Stimulated activated CD8-positive, alpha-beta memory T cell treated with anti-CD3 and anti-CD28 coated beads, Interleukin-2, amount 100 ng/mL, for 48 hours (primary cell): ENCODE results near the gene MORN3.
A peak's percentile ranks its signal among the peaks of the same experiment; 100 is the strongest.
"Not testable (repeated sequence)": the region's sequence is repeated elsewhere in the genome, so short reads cannot be mapped to it uniquely, and the experiment has no call there.

Experiments
- DNase-seq, 2 donors: peaks; one replicate each; pipeline ENCODE4 v3.0.0-alpha.2; 2020; ENCODE audit warnings: low read depth in 2 of 2

Gene MORN3

DNA sequence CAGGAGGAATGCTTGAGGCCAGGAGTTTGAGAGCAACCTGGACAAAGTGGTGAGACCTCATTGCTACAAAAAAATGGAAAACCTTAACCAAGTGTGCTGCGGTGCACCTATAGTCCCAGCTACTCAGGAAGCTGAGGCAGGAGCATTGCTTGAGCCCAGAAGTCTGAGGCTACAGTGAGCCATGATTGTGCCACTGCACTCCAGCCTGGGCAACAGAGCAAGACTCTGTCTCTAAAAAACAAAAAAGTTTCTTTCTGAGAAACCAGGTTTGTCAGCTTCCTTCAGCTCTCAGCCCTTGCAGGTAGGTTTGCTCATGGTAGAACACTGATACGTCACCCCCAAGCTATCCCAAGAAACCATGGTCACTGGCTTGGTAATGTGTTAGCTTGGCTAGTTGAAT lies 20.0 kb upstream of the MORN3 start:
- DNase-seq = no peak

DNA sequence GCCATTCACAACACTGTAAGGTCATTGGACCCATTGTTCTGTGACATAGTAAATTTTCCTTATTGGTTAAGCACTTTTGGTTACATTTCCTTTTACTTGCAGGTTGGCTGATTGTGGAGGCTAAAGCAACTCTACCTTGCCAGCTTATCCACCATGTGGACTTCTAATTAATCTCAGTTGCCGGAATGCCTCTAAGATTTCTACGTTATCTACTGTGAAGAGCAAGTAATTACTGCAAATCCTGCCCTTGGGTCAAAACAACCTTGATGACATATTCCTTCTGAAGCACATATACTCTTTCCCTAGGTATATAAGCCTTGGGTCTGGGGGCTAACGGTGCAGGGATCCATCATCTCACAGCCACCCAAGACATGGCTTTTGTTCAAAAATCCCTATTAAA lies 19.5 kb upstream of the MORN3 start:
- no peak for DNase-seq

DNA sequence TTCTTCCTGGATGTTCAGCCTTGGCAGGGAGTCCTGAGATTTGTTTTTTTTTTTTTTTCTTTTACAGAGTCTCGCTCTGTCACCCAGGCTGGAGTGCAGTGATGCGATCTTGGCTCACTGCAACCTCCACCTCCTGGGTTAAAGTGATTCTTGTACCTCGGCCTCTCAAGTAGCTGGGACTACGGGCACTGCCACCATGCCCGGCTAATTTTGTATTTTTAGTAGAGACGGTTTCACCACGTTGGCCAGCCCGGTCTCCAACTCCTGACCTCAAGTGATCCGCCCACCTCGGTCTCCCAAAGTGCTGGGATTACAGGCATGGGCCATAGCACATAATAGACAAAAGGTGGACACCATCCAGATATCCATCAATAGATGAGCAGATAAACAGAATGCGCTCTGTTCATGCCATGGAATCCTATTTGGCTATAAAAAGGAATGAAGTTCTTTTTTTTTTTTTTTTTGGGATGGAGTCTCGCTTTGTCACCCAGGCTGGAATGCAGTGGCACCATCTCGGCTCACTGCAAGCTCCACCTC lies 10.3 kb upstream of the MORN3 start:
- DNase-seq = not testable (repeated sequence)

DNA sequence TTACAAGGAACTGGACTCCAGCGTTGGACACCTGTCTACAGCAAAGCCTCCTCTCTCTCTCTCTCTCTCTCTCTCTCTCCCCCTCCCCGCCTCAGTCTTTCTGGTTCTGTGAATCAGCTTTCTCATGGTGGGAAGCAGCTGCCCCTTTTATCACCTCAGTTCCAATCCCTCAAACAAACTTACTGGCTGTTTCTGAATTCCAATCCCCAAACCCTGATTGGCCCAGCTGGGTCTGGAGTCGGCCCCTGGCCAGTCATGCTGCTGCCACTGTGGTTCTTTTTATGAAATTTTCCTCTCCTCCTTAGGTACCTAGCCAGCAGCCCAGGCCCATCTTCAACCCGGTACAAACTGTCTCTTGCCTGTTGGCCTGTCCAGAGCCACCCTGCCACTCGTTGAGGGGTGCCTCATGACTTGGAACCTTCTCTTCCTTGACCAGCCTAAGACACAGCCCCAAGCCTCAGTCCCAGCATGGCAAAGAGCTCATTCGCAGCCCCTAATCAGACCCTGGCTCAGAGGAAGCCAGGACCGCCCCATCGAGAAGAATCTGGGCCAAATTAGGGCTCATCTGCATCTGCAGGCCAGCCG lies 9.4 kb upstream of the MORN3 start:
- no peak for DNase-seq

DNA sequence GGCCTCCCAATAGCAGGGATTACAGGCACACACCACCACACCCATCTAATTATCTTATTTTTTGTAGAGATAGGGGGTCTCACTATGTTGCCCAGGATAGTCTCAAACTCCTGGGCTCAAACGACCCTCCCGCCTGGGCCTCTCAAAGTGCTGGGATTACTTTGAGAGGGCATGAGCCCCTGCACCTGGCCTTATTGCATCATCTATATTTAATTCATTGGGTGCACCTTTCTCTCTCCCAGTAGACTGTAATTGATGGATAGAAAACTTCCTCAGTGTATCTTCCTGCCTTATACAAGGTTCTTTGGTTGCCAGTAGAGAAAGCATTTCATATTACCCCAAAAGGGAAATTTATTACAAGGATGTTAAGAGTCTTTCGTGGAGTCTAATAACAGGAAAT lies 8.9 kb upstream of the MORN3 start:
- DNase-seq = no peak

DNA sequence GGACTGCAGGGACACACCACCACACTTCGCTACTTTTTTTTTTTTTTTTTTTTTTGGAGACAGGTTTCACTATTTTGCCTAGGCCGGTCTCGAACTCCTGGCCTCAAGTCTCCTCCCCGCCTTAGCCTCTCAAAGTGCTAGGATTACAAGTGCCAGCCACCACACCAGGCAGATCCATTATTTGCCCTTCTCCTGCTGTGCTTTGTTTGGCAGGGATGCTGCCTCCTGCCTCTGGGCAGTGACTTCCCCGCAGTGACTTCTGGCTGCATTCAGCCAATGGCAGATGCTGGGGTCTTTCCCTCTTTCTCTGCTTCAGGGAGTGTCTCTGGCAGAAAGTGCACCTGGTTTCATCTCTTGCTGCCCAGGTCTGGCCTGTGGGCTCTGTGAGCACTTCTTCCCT lies 6.7 kb upstream of the MORN3 start:
- DNase-seq = no peak

DNA sequence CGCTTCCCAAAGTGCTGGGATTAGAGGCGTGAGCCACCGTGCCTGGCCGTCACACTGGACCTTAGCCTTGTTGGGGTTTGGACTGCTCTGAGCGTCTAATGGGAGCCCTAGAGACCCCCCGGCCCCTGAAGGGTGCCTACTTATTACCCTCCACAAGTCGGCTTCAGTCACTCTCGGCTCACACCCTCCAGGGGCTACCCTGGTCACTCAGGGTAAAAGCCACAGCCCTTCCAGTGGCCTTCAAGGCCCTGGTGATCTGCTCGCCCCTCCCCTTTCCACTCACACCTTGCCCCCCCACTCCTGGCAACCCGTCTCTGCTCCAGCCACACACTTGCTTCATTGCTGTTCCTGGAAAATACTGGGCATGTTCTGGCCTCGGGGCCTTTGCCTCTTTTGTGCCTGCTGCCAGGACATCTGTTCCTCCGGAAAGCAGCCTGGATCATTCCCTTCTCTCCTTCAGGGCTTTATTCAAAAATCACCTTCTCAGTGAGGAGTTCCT lies 3.6 kb upstream of the MORN3 start:
- no peak for DNase-seq

DNA sequence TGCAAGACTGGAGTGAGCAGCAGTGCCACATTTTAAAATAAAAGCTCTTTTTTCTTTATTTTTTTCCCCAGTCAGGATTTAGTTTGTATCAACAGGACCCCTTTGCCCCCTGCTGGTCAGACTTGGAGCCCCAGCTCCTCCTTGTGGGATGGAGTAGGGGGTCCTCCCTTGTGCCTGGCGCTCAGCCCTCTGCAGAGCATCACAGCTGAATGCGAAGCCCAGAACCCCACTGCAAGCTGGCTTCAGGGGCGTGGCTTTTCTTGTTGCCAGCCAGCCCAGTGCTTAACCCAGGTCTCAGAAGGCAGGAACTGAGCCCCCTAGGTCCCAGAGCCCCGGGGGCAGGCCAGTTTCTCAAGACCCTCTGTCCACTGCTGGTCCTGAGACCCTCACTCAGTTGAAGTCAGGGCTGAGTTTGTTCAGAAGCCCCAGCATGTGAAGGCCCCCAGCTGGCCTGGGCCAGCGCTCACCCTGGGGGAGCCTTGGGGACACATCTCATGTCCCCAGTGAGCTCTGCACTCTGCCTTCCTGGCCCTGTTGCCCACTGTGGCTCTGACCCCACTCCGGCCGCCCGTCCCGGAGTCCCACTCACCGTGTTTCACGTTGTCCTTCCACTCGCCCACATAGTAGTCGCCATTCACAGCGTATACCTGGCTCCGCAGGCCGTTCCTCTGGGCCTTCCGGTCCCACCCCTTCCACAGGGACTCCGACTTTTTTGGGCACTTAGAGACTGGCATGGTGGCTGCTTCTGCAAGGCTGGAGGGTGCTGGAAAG lies 519 bp downstream of the MORN3 start:
- DNase-seq = peak in 1 of 2 donors; percentile 36

DNA sequence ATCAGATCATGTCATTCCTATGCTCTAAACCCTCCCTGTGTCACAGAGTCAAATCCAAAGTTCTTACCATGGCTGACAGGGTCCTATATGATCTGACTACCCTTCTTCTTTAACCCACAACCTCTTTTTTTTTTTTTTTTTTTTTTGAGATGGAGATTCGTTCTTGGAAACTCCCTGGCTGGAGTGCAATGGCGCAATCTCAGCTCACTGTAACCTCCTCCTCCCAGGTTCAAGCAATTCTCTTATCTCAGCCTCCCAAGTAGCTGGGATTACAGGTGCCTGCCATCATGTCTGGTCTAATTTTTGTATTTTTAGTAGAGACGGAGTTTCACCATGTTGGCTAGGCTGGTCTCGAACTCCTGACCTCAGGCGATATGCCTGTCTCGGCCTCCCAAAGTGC lies 2.6 kb downstream of the MORN3 start:
- DNase-seq = not testable (repeated sequence)

DNA sequence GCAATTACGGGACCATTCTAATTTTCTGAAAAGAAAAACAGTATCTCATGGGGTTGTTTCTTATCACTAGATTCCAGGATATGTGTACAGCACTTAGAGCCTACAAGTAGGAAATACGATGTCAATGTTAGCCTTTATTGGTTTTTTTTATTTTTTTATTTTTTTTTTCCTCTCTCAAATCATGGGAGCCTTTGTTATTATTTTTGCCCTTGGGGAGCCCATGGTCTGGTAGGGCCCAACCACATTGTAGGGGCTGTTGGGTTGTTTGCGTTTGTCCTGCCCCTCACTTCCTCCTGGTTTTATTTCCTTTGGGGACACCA lies 5.9 kb downstream of the MORN3 start:
- DNase-seq = no peak

DNA sequence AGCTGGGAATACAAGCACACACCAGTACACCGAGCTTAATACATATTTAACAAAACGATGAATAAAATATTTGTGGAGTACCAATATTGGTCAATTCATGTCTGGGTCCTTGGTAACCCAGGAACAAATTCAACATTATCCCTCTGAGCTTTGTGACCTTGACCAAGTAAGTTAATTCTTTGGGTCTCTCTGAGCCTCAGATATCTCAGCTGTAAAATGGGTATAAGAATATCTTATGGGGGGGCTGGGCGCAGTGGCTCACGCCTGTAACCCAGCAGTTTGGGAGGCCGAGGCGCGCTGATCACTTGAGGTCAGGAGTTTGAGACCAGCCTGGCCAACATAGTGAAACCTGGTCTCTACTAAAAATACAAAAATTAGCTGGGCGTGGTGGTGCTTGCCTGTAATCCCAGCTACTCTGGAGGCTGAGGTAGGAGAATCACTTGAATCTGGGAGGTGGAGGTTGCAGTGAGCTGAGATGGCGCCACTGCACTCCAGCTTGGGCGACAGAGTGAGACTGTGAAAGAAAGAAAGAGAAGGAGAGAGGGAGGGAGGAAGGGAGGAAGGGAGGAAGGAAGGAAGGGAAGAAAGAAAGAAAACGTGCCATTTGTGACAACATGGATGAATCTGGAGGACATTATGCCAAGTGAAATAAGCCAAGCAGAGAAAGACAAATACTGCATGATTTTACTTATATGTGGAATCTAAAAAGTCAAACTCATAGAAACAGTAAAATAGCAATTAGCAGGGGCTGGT lies 7.9 kb downstream of the MORN3 start:
- DNase-seq = not testable (repeated sequence)

DNA sequence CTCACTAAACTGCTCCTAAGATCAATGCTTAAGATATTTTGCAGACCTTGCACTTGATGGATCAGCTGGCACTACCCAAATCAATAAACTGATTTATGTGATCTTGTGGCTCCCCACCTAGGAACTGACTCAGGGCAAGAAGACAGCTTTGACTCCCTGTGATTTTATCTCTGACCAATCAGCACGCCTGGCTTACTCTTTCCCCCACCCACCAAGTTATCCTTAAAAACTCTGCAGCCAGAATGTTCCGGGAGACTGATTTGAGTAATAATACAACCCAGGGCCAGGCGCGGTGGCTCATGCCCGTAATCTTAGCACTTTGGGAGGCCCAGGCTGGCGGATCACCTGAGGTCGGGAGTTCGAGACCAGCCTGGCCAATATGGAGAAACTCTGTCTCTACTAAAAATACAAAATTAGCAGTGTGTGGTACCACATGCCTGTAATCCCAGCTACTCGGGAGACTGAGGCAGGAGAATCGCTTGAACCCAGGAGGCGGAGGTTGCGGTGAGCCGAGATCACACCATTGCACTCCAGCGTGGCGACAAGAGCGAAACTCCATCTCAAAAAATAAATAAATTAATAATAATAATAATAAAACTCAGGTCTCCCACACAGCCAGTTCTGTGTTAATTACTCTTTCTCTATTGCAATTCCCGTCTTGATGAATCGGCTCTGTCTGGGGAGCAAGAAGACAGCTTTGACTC lies 12.0 kb downstream of the MORN3 start:
- peak in 1 of 2 donors; percentile 26 for DNase-seq

DNA sequence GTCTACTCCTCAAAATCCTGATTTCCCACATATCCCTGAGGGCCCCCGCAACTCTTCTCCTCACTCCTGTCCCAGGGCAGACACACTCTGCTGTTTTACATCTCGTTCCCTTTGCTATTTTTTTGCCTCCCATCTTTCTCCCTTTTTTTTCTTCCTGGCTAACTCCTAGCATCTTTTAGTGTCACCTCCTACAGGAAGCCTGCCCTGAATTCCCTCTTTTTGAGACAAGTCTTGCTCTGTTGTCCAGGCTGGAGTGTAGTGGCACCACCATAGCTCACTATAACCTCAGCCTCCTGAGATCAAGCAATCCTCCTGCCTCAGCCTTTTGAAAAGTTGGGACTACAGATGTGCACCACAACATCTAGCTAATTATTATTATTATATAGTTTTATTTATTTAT lies 13.3 kb downstream of the MORN3 start:
- no peak for DNase-seq

DNA sequence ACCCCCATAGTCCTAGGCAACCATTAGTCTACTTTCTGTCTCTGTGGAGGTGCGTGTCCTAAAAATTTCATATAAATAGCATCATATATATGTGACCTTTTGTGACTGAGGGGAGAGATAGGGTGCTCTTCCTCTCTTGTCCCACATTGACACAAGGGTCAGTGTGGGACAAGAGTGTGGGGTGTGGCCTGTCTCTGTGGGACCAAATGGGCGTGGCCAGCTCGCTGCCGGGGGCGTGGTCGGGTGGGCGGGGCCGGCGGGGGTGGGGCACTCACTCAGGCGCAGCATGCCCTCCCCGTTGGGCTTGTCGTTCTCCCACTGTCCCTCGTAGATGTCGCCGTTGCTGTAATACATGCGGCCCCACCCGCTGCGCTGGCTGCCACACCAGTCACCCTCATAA lies 15.5 kb downstream of the MORN3 start:
- DNase-seq = no peak

DNA sequence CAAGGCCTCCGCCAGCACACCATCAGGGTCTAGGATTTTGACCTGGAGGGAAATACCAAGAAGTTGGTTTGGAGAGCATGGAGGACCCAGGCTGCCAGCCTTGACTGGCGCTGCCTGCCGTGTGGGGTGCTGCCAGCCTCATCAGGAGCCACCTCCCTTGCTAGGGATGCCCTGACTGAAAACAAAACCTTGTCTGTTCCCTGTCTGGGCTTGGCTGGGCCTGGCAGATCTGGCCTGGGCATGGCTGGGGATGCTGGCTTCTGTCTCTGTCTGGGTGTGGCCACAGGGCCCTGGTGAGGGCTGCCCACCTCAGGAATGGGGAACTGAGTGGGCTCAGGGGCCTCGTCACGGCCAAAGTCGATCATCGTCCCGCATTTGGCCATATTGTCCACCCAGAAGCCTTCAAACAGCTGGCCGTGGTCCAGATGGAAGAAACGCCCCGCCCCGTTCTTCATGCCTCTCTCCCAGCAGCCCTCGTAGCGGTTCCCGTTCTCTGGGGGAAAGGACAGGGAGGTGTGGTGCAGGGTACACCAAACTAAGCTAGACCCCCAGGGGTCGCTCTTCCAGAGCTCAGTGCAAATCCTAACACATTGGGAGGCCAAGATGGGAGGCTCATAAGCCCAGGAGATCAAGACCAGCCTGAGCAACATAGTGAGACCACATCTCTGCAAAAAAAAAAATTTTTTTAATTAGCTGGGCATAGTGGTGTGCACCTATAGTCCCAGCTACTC lies 16.5 kb downstream of the MORN3 start:
- DNase-seq = no peak

DNA sequence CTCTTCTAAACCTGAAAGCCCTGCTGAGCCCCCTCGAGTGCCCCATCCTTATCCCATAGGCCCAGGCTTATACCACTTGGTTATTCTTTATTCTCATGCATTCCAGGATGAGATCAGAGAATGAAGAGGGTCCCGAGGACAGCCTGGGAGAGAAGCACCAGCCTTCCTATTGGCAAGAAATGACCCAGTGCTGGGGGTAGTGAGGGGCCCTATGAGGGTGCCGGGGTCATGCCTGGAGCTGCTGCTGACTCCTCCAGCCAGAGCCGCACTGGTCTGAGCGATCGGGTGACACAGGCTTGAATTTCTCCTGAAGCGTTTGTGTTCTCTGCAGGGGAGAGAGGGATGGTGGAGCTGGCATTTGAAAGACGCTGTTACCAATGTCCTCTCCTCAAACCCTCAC lies 18.1 kb downstream of the MORN3 start:
- no peak for DNase-seq

DNA sequence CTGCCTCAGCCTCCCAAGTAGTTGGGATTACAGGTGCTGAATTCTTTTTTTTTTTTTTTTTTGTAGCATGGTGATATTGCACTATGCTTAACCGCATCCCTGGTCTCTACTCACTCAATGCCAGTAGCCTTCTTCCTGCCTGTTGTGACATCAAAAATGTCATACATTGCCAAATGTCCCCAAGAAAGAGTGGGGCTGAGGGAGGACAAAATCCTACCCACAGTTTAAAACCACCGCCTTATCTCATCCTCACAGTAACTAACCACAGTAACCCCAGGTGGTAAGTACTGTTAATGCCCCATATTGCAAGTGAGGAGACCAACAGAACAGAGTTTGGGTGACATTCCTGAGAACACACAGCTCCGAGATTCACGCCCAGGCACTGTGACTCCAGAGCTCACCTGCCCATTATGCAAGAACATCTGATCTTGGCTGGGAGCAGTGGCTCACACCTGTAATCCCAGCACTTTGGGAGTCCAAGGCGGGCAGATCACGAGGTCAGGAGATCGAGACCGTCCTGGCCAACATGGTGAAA lies 19.6 kb downstream of the MORN3 start:
- DNase-seq = no peak

DNA sequence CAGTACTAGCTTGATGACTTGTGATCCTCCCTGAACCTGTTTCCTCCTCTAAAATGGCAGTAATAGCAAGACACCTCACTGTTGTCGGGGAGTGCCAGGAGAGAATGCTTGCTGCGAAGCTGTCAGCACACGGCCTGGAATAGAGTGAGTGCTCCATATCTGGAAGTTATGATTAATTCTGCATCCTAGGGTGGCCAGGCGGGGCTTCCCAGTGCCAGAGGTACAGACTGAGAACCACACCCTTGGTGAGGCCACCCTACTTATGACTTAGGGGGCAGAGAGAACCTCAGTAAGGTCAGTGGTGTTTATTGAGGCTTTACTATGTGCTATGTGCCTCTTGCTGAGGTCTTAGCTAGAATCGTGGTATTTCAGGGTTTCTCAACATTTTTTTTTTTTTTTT lies 20.1 kb downstream of the MORN3 start:
- DNase-seq = no peak

DNA sequence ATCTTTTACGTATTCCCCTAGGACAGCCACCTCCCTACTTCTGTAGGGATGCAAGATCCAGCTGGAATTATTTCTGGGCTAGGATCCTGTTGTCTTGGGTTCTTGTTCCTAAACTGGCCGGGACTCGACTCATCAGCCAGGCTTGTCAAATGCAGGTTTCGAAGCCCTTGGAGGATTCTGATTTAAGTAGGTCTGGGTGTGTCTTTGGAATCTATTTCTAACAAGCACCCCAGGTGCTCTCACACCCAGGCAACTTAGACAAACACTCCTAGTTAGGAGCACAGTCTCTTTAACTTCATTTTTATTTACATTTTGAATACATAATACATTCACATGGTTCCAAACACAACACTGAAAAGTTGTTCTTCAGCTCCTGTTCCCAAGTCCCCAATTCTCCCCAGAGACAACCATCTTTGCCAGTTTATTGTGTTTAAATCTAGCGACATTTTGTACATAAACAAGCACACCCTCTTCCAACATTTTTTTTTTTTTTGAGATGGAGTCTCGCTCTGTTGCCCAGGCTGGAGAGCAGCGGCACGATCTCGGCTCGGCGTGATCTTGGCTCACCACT lies 20.9 kb downstream of the MORN3 start:
- no peak for DNase-seq

DNA sequence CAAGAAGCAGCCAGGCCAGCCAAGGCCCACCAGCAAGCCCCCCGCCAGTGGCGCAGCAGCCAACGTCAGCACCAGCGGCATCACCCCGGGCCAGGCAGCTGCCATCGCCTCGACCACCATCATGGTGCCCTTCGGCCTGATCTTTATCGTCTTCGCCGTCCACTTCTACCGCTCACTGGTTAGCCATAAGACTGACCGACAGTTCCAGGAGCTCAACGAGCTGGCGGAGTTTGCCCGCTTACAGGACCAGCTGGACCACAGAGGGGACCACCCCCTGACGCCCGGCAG lies 28.2 kb downstream of the MORN3 start:
- DNase-seq = no peak
